PC-3 (cell line): Measurements from ENCODE around the gene RAB3GAP2. TPM values are rescaled to one million over a fixed set of nuclear protein-coding genes. Genes with fewer than 3 reads are reported as not detected.
A peak's percentile ranks its signal among the peaks of the same experiment; 100 is the strongest.

Experiments used
- ATAC-seq: fragments of 200-7000 bp; cut with Tn5 transposase; 2 replicates; pipeline ENCODE4 v1.9.1; 2020; ENCODE audit warnings: mild to moderate bottlenecking, moderate library complexity
- BruUV-seq: library from RNA; stranded (reverse); fragments of 400-500 nt; replicated peaks from 2 replicates; lab custom pipeline; 2021; lab: Mats Ljungman, UMichigan
- CTCF ChIA-PET: fragments of 300-600 bp; sonication (Branson Sonifier 250); formaldehyde crosslinking; loops from one replicate; lab custom pipeline; 2022; ENCODE audit warnings: antibody characterized with exemption; lab: Charles Lee
- POLR2A ChIA-PET: fragments of 300-600 bp; sonication (Branson Sonifier 250); formaldehyde crosslinking; loops from one replicate; lab custom pipeline; 2022; ENCODE audit warnings: antibody characterized with exemption; ENCODE audit not compliant: unreplicated experiment; lab: Charles Lee
- DNase-seq: peaks from one replicate; pipeline ENCODE4 v3.0.0-alpha.2; 2015
- H2AFZ ChIP-seq: fragments of 300-600 bp; sonication (generic); 2 replicates; pipeline ENCODE4 v1.6.0; 2016; ENCODE audit warnings: antibody characterized with exemption, low read length
- H3F3A ChIP-seq: fragments of 300-600 bp; sonication (generic); one replicate; pipeline ENCODE4 v1.6.0; 2017; ENCODE audit warnings: antibody characterized with exemption, low read length, control low read depth, mild to moderate bottlenecking; ENCODE audit not compliant: unreplicated experiment
- H3K27ac ChIP-seq: fragments of 300-600 bp; sonication (generic); 2 replicates; pipeline ENCODE4 v1.5.1; 2016; ENCODE audit warnings: mild to moderate bottlenecking, low read length
- H3K27me3 ChIP-seq: fragments of 300-600 bp; sonication (generic); 2 replicates; pipeline ENCODE4 v1.6.1; 2016; ENCODE audit warnings: low read length, mixed read lengths
- H3K36me3 ChIP-seq: fragments of 300-600 bp; sonication (generic); 2 replicates; pipeline ENCODE4 v1.6.1; 2016; ENCODE audit warnings: low read depth, mixed run types, low read length, mixed read lengths
- H3K4me1 ChIP-seq: fragments of 300-600 bp; sonication (generic); 2 replicates; pipeline ENCODE4 v1.5.1; 2016; ENCODE audit warnings: low read length; ENCODE audit not compliant: insufficient read depth
- H3K4me2 ChIP-seq: fragments of 300-600 bp; sonication (generic); 2 replicates; pipeline ENCODE4 v1.6.0; 2016; ENCODE audit warnings: low read length
- H3K4me3 ChIP-seq: fragments of 300-600 bp; sonication (generic); 2 replicates; pipeline ENCODE4 v1.5.1; 2016; ENCODE audit warnings: mild to moderate bottlenecking, low read length, mixed read lengths
- H3K79me2 ChIP-seq: fragments of 300-600 bp; sonication (generic); 2 replicates; pipeline ENCODE4 v1.6.1; 2017; ENCODE audit warnings: low read length, mixed read lengths
- H3K9ac ChIP-seq: fragments of 300-600 bp; sonication (generic); 2 replicates; pipeline ENCODE4 v1.6.0; 2016; ENCODE audit warnings: mild to moderate bottlenecking, low read length
- H3K9me2 ChIP-seq: fragments of 300-600 bp; sonication (generic); replicated peaks from 2 replicates; pipeline ENCODE4 v1.6.1; 2016; ENCODE audit warnings: mixed run types, low read length, mixed read lengths
- H3K9me3 ChIP-seq: fragments of 300-600 bp; sonication (generic); 2 replicates; pipeline ENCODE4 v1.6.1; 2016; ENCODE audit warnings: low read length, mixed read lengths
- H4K20me1 ChIP-seq: fragments of 300-600 bp; sonication (generic); 2 replicates; pipeline ENCODE4 v1.6.1; 2016; ENCODE audit warnings: low read length, mixed read lengths
- EZH2 ChIP-seq: fragments of 300-600 bp; sonication (generic); IDR thresholded peaks from one replicate; pipeline ENCODE4 v1.6.1; 2017; ENCODE audit warnings: antibody characterized with exemption, mild to moderate bottlenecking, low read length; ENCODE audit not compliant: unreplicated experiment
- EZH2phosphoT487 ChIP-seq: fragments of 300-600 bp; sonication (generic); IDR thresholded peaks from 2 replicates; pipeline ENCODE4 v1.6.1; 2018; ENCODE audit warnings: mild to moderate bottlenecking, antibody characterized with exemption, low read length, borderline replicate concordance
- intact Hi-C: fragments of 100-400 bp; cut with micrococcal nuclease; formaldehyde crosslinking; loops from 2 replicates; pipeline ENCODE4 v1.9.0; 2023
- total RNA-seq: library from RNA; depleted of rRNA; stranded (reverse); fragments of >200 nt; gene quantifications from 2 replicates; pipeline ENCODE4 v1.2.3, GENCODE V29; 2014
- TF ChIP-seq, protein P1 (sequence below): fragments of 300-600 bp; sonication (generic); conservative IDR thresholded peaks from 2 replicates; pipeline ENCODE4 v1.5.1; 2017; ENCODE audit warnings: antibody characterized with exemption, low read depth, mild to moderate bottlenecking, low read length

RAB3GAP2 gene
- total RNA-seq, 1 experiment from 2014 or later = 16.7 TPM

DNA sequence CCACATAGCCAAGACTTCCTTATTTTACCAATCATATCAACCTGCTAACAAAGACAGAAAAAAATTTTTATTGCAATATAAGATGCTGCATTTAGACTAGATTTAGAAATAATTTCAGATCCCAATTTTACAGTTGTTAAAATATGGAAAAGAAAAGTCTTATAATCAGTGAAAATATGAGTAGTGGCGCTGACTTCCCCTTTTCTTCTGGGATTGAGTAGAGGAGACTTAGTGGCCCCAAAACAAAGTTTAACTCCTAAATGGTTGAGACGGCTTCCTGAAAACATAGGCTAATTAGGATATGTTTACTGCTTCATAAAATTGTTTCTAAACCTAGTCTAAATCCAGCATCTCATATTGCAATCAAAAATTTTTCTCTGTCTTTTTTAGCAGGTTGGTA lies 68.4 kb downstream of the RAB3GAP2 start:
- Histone ChIP-seq H2AFZ (no peak overlapping the region), H3K9me3 (no peaks in the 10 kb centered on the region), H3K27me3 (no peaks in the 10 kb centered on the region), H3K79me2 (no peaks in the 10 kb centered on the region), H3K9me2 (no peaks in the 10 kb centered on the region), H3K9ac (no peak overlapping the region), H3F3A (no peaks in the 10 kb centered on the region), H3K4me3 (no peak overlapping the region), H3K27ac (no peak overlapping the region), H3K4me2 (no peak overlapping the region), H4K20me1 (no peaks in the 10 kb centered on the region), H3K4me1 (peaks cover 11% of the 10 kb centered on the region; the same call in 1 of the 2 replicates), H3K36me3 (peaks cover 55% of the 10 kb centered on the region)
- BruUV-seq = no TSS peak
- TF ChIP-seq EZH2 (no peak), EZH2phosphoT487 (no peak)
- TF ChIP-seq, protein P1, sequence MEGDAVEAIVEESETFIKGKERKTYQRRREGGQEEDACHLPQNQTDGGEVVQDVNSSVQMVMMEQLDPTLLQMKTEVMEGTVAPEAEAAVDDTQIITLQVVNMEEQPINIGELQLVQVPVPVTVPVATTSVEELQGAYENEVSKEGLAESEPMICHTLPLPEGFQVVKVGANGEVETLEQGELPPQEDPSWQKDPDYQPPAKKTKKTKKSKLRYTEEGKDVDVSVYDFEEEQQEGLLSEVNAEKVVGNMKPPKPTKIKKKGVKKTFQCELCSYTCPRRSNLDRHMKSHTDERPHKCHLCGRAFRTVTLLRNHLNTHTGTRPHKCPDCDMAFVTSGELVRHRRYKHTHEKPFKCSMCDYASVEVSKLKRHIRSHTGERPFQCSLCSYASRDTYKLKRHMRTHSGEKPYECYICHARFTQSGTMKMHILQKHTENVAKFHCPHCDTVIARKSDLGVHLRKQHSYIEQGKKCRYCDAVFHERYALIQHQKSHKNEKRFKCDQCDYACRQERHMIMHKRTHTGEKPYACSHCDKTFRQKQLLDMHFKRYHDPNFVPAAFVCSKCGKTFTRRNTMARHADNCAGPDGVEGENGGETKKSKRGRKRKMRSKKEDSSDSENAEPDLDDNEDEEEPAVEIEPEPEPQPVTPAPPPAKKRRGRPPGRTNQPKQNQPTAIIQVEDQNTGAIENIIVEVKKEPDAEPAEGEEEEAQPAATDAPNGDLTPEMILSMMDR = no peak
- intact Hi-C loops = no loop called here
- CTCF ChIA-PET = no interaction called here
- POLR2A ChIA-PET = no interaction called here
- no peak for DNase-seq
- ATAC-seq = no peak

DNA sequence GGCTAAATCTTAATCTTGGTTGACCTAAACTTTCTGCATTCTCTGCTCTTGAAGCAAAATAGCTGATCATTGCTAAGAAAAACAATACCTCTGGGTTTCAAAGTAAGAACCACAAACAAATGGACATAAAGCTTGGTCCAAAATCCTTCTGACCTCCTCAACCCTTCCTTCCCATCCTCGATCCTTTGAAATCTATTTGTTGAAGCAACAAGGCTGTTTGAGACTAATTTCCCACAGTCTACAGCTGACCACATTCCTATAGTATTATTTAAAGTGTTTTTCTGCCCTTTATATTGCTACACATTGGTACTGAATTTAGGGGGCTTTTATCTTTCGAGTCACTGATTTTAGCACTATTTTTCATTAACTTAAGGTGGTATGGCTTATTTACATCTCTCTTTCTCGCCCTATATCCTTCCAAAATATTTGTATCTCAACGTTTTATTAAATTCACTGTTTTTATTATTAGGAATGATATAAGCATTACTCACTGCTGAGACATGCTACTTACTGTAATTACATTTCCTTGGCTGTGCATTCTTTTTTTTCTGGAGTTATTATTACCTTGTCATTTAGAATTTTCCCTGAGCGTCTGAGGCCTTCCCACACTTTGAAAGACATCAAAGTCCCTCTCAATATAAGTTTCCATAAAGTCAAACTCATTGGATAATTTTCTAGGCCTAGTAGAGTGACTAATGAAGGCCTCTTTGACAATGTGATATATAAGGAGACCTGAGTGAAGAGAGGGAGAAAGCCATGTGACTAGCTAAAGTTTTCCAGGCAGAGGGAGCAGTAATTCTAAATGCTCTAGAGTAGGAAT lies 73.9 kb downstream of the RAB3GAP2 start:
- peak; percentile 63 for ATAC-seq
- intact Hi-C loops = no loop called here
- Histone ChIP-seq H3K9me2 (no peaks in the 10 kb centered on the region), H3K27me3 (no peaks in the 10 kb centered on the region), H3K4me1 (peaks cover 17% of the 10 kb centered on the region; the same call in 1 of the 2 replicates), H3K4me3 (no peak overlapping the region), H4K20me1 (no peaks in the 10 kb centered on the region), H3K27ac (peak overlapping the region; percentile 13), H3K79me2 (no peaks in the 10 kb centered on the region), H3F3A (no peaks in the 10 kb centered on the region), H3K9ac (no peak overlapping the region), H2AFZ (no peak overlapping the region), H3K36me3 (peaks cover 34% of the 10 kb centered on the region; the same call in 1 of the 2 replicates), H3K9me3 (no peaks in the 10 kb centered on the region), H3K4me2 (no peak overlapping the region)
- DNase-seq = peak; percentile 18
- CTCF ChIA-PET = interaction anchor here (0.5 to 1.3 kb wide), 2 partner anchors 8 to 208 kb away, joined by 4 to 5 read pairs; no protein-coding TSS in a partner anchor
- TF ChIP-seq, protein P1 = no peak
- TF ChIP-seq EZH2phosphoT487 (no peak), EZH2 (no peak)
- BruUV-seq = no TSS peak
- POLR2A ChIA-PET = no interaction called here

DNA sequence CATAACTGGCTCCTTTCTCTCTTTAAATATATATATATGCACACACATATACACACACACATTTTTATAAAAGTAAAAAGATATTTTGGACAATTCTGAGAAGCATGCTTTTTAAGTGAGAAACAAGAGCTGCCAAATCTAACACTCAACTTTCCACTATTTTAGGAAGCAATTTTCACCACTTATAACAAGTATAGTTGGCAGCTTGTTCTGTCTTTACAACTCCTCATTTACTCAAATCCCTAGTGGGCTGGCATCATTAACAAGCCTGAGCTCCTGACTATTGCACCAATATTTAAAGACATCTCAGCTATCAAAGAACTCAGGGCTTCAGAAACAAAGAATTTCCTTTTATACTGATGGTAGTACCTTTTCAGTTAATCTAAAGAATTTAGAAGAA lies 76.6 kb downstream of the RAB3GAP2 start:
- no peak for DNase-seq
- POLR2A ChIA-PET = no interaction called here
- H3K27ac ChIP-seq = no peak overlapping the region
- H3K4me1 ChIP-seq = peaks cover 17% of the 10 kb centered on the region; the same call in 1 of the 2 replicates
- no peak overlapping the region for H3K9ac ChIP-seq
- intact Hi-C loops = no loop called here
- H3K36me3 ChIP-seq = peaks cover 29% of the 10 kb centered on the region
- TF ChIP-seq, protein P1 = no peak
- no peak for TF ChIP-seq EZH2phosphoT487
- TF ChIP-seq EZH2 = no peak
- no TSS peak for BruUV-seq
- H3K79me2 ChIP-seq = no peaks in the 10 kb centered on the region
- no peaks in the 10 kb centered on the region for H3K9me3 ChIP-seq
- CTCF ChIA-PET = interaction anchor here (0.7 to 1.2 kb wide), 2 partner anchors 23 to 205 kb away, joined by 3 read pairs; no protein-coding TSS in a partner anchor
- H4K20me1 ChIP-seq = no peaks in the 10 kb centered on the region
- no peaks in the 10 kb centered on the region for H3K9me2 ChIP-seq
- no peak overlapping the region for H3K4me2 ChIP-seq
- no peak overlapping the region for H2AFZ ChIP-seq
- H3K4me3 ChIP-seq = no peak overlapping the region
- no peaks in the 10 kb centered on the region for H3F3A ChIP-seq
- ATAC-seq = no peak
- H3K27me3 ChIP-seq = no peaks in the 10 kb centered on the region
